GM10248 (cell line): ENCODE measurements around the gene EPHB1.

Experiments
- CTCF ChIA-PET: fragments of 300-600 bp; sonication (Branson Sonifier 250); formaldehyde crosslinking; extraction: SDS; loops from one replicate; lab custom pipeline; 2021; ENCODE audit warnings: antibody characterized with exemption; lab: Yijun Ruan, JAX
- POLR2A ChIA-PET: fragments of 350-650 bp; sonication (Branson Sonifier 250); formaldehyde crosslinking; extraction: SDS; loops from one replicate; lab custom pipeline; 2020; ENCODE audit warnings: antibody characterized with exemption; lab: Yijun Ruan, JAX
- DNase-seq: peaks from one replicate; pipeline ENCODE4 v3.0.0; 2012; ENCODE audit errors: extremely low spot score
- TF ChIP-seq, protein P1 (sequence below): IDR thresholded peaks from 2 replicates; pipeline ENCODE4 v1.5.1; 2012; ENCODE audit warnings: mild to moderate bottlenecking, low read depth; ENCODE audit errors: extremely low read depth, missing control alignments, control extremely low read depth

Gene EPHB1

DNA sequence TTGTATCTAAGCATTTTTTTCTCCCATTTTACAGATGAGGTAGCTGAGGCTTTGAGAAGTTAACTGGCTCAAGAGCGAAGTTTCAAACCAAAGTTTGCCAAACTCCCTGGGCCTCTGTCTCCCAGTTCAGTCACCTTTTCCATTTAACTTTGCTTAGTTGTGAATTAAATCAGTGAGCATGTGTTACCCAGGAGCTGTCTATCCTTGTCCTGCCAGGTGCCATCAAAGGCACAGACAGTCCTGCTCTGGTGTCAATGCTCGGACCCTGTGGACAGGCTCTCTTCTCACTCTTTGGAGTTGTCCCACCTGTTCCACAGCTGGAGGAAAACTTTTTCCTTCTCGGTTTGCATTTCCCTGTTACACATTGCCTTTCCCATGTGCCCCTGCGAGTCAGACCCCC is 8.6 kb downstream of the EPHB1 start:
- CTCF ChIA-PET: interaction anchor here (0.6 to 4.0 kb wide), 2 partner anchors 9 to 21 kb away, joined by 3 to 20 read pairs; partner anchors contain the start of gene EPHB1
- DNase-seq: no peak
- POLR2A ChIA-PET: no interaction called here
- TF ChIP-seq, protein P1, sequence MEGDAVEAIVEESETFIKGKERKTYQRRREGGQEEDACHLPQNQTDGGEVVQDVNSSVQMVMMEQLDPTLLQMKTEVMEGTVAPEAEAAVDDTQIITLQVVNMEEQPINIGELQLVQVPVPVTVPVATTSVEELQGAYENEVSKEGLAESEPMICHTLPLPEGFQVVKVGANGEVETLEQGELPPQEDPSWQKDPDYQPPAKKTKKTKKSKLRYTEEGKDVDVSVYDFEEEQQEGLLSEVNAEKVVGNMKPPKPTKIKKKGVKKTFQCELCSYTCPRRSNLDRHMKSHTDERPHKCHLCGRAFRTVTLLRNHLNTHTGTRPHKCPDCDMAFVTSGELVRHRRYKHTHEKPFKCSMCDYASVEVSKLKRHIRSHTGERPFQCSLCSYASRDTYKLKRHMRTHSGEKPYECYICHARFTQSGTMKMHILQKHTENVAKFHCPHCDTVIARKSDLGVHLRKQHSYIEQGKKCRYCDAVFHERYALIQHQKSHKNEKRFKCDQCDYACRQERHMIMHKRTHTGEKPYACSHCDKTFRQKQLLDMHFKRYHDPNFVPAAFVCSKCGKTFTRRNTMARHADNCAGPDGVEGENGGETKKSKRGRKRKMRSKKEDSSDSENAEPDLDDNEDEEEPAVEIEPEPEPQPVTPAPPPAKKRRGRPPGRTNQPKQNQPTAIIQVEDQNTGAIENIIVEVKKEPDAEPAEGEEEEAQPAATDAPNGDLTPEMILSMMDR: no peak

DNA sequence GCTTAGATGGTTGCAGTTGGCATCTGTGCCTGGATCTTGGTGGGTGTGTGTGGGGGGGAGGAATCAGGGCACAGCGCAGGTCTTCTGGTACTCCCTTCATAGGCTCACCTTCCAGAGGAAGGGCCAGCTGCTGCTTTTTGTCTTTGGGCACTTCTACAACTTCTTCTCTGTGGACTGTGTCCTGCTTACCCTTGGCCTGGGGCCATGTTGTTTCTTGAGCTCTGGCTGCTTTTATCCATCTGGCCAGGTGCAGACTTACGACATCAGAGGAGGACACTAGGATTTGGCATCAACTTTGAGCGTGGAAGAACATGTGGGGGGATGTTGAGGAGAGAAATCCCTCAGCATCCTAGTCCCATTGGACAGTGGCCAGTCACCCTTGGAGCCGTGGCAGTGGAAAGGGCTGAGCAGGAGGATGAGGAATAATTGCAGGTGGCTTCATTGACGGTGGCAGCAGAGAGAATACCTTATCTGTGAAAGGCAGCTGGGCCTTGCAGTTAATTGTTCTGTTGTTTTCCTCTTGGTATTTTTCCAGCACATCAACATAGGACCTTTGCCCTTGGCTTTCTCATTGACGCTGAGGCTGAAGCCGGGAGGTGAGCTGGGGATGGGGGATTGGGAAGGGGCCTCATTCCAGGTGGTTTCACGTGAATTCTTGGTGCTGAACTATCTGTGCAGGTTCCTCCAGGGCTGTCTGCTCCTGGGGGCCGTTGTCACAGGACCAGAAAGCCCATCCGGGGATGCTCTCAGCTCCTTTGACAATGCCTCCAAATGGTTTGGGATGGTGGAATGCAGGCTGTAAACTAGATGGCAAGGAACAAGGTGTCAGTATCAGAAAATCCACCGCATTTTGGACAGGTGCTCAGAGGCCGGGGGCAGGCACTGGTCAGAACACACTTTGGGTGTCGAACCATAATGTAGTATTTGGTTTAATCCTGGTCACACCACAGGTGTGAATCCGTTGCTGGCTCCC is 9.7 kb downstream of the EPHB1 start:
- no peak for DNase-seq
- ChIA-PET CTCF (interaction anchor here (4.0 kb wide), 1 partner anchor 10 kb away, joined by 20 read pairs; the partner anchor contains the start of gene EPHB1), POLR2A (no interaction called here)
- TF ChIP-seq, protein P1: no peak

DNA sequence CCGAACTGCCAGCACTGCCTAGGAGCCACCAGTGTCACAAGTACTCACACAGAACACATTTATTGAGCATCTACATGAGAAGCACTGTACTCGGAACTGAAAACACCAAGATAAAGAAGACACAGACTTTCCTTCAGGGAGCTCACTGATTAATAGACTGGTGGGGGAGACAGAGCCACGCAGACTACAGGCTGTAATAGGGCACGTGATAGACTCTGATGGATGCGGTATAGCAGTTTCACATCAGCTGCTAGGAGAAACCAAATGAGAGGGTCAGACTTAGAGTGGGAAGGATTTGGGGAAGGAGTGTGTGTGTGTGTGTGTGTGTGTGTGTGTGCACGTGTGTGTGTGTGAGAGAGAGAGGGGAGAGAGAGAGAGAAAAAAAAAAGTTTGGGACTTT is 12.1 kb downstream of the EPHB1 start:
- POLR2A ChIA-PET: no interaction called here
- DNase-seq: no peak
- TF ChIP-seq, protein P1: no peak
- CTCF ChIA-PET: no interaction called here

DNA sequence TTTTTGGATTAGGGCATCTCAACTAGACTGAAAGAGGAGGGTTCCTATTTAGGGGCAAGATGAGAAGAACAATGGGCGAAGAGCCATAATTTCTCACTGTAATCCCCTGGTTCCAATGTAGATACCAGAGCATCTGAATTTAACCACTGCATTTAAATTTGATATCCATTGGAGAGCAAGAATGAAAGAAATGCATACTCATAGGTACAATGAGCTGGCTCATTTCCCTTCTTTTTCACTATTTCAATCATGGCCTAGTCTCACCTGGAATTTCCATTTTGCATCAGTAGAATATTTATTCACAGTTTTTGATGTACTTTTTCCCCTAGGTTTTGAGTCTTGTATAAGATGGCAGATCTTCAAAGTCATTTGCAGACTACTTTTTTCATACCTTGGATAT is 13.8 kb downstream of the EPHB1 start:
- TF ChIP-seq, protein P1: no peak
- CTCF ChIA-PET: no interaction called here
- DNase-seq: no peak
- POLR2A ChIA-PET: no interaction called here

DNA sequence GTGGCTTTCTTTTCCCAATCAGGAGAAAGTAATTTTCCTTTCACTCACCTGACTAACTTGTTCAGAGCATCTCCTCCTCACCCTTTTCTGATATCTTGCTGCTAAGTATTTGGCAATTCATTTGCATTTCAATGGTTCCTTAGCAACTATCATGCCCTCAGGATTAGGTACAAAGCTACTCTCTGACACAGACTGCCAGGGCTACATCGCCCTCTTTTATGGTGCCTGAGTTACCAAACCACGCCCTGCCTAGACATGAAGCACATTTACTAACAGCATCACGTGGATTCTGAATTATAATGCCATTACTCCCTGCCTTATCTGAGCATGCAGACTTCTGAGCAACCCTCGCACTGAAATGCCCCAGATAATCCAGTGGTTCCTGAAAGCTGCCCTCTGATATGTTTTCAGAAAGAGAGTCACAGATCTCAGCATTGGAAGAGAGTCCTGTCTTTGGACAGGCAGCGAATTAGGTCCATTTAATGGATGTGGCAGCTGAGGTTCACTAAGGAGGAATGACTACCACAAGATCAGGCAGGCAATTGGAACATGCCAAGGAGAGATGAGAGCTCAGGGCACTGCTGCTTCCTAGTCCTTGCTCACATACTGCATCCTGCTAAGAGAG is 14.5 kb downstream of the EPHB1 start:
- ChIA-PET CTCF (interaction anchor here (1.3 kb wide), 1 partner anchor 54 kb away, joined by 3 read pairs; no protein-coding TSS in a partner anchor), POLR2A (no interaction called here)
- no peak for DNase-seq
- TF ChIP-seq, protein P1: no peak

DNA sequence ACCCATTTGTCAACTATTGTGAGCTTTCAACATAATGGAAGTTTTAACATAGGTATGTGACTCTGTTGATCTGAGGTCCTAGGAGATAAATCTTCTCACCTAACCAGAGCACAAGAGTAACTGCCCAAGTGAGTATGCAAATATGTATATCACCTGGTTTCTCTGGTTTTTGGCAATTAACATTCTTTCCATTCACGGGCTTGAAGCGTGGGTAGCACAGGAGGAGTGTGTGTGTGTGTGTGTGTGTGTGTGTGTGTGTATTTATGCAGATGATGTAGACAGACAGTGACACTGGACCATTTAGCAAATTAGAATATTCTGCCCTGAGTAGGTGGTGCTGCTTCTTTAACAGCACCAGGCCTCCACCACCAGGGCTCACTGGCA is 15.0 kb downstream of the EPHB1 start:
- CTCF ChIA-PET: interaction anchor here (1.3 kb wide), 1 partner anchor 54 kb away, joined by 3 read pairs; no protein-coding TSS in a partner anchor
- TF ChIP-seq, protein P1: no peak
- POLR2A ChIA-PET: no interaction called here
- DNase-seq: no peak
